Suprapubic skin (tissue), 3 donors: ENCODE results near the gene CCDC117.

Experiments
- EP300 ChIP-seq: sonication (generic); formaldehyde crosslinking; IDR thresholded peaks from one replicate; pipeline ENCODE4 v1.6.1; 2017; ENCODE audit warnings: antibody characterized with exemption
- TF ChIP-seq, protein P1 (sequence below), 2 donors: fragments of 200-600 bp in 1 of 2; fragments of 450-650 bp in 1 of 2; sonication (generic) in 1 of 2; IDR thresholded peaks; one replicate each; pipeline ENCODE4 v1.5.1; 2016 to 2019; ENCODE audit warnings: antibody characterized with exemption in 2 of 2, mild to moderate bottlenecking in 1 of 2, moderate library complexity in 1 of 2

DNA sequence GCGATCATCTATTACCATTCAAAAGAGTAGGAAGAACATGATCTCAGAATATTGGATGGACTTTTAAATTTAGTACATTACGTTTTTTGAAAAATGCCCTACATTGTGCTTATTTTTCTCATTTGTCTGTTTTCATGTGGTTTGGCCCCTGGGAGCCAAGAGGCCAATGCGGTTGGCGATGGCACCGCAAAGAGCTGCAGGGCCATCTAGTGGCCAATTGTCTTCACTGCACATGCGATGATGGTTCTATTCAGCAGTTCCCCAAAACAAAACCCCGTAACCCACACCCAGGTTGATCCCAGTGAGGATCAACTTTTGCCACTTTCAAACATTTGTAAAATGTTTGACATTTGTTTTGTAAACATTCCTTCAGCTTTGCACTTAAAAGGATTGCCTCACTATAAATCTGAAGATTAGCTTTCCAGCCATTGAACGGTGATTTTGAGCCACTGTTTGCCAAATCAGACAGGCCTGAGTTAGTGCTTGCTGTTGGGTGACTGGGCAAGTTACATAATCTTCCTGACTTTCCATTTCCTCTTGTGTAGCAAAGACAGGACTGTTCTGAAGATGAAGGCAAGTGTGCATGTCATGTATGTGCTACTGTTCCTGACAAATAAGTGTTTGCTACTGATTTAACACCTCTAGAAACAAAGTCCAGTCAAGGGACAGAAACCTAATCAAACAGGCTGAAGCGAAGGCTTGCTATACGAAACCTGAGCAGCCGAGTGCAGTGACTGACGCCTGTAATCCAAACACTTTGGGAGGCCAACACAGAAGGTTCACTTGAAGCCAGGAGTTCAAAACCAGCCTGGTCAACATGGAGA, 57.1 kb downstream of the CCDC117 start:
- TF ChIP-seq, protein P1, sequence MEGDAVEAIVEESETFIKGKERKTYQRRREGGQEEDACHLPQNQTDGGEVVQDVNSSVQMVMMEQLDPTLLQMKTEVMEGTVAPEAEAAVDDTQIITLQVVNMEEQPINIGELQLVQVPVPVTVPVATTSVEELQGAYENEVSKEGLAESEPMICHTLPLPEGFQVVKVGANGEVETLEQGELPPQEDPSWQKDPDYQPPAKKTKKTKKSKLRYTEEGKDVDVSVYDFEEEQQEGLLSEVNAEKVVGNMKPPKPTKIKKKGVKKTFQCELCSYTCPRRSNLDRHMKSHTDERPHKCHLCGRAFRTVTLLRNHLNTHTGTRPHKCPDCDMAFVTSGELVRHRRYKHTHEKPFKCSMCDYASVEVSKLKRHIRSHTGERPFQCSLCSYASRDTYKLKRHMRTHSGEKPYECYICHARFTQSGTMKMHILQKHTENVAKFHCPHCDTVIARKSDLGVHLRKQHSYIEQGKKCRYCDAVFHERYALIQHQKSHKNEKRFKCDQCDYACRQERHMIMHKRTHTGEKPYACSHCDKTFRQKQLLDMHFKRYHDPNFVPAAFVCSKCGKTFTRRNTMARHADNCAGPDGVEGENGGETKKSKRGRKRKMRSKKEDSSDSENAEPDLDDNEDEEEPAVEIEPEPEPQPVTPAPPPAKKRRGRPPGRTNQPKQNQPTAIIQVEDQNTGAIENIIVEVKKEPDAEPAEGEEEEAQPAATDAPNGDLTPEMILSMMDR (IDR thresholded peaks at IDR 0.05): peak; percentile 91 to 98
- no peak for TF ChIP-seq EP300
